Right lobe of liver (tissue), 6 donors: ENCODE results near the gene NR1D1. TPM values are rescaled to one million over a fixed set of nuclear protein-coding genes. Genes with fewer than 3 reads are reported as not detected.

Source experiments
- ATAC-seq, 4 donors: fragments of 200-7000 bp; cut with Tn5 transposase; one replicate each; pipeline ENCODE4 v1.9.1; 2020; ENCODE audit warnings: mild to moderate bottlenecking in 4 of 4, moderate library complexity in 4 of 4
- DNase-seq, 3 donors: peaks; one replicate each; pipeline ENCODE4 v3.0.0-alpha.2; 2020
- H3K27ac ChIP-seq, 3 donors: fragments of 200-600 bp; one replicate each; pipeline ENCODE4 v1.8.0; 2022
- H3K27me3 ChIP-seq, 2 donors: fragments of 200-600 bp; one replicate each; pipeline ENCODE4 v1.8.0; 2022
- H3K36me3 ChIP-seq, 4 donors: fragments of 200-600 bp; sonication (generic) in 1 of 4; one replicate each; pipeline versions ENCODE4 v1.5.1 to v1.8.0; 2017 to 2022; ENCODE audit warnings: control low read depth in 1 of 4
- H3K4me1 ChIP-seq, 4 donors: fragments of 200-600 bp; sonication (generic) in 1 of 4; one replicate each; pipeline versions ENCODE4 v1.5.1 to v1.8.0; 2017 to 2022; ENCODE audit warnings: control low read depth in 1 of 4
- H3K4me3 ChIP-seq, 3 donors: fragments of 200-600 bp; one replicate each; pipeline ENCODE4 v1.8.0; 2022
- H3K9me3 ChIP-seq, 4 donors: fragments of 200-600 bp; sonication (generic) in 1 of 4; one replicate each; pipeline versions ENCODE4 v1.5.1 to v1.8.0; 2017 to 2022; ENCODE audit warnings: control low read depth in 1 of 4
- CTCF ChIP-seq, 4 donors: fragments of 200-600 bp in 3 of 4; fragments of 450-650 bp in 1 of 4; IDR thresholded peaks; one replicate each; pipeline versions ENCODE4 v1.5.1 to v1.8.0; 2016 to 2022; ENCODE audit warnings: antibody characterized with exemption in 4 of 4, mild to moderate bottlenecking in 2 of 4
- POLR2A ChIP-seq: fragments of 450-650 bp; IDR thresholded peaks from one replicate; pipeline ENCODE4 v1.6.1; 2017; ENCODE audit warnings: antibody characterized with exemption, mild to moderate bottlenecking
- WGBS: methylation state at CpG from one replicate; pipeline ENCODE4 v1.1.6; 2018; ENCODE audit warnings: low coverage, low lambda C conversion rate; ENCODE audit not compliant: insufficient coverage; ENCODE audit errors: missing lambda C conversion rate; 5-methylcytosine and 5-hydroxymethylcytosine counted together
- intact Hi-C, 2 donors: fragments of 100-400 bp; cut with DNase I; formaldehyde crosslinking; loops; one replicate each; pipeline versions ENCODE4 v1.11.2 to v1.14.1; 2022
- total RNA-seq, 6 experiments: library from RNA; depleted of rRNA in 2 of 6; stranded (reverse); fragments of >200 nt in 2 of 6; fragmentation: NEBNext Ultra II Directional in 3 of 6; extraction: Animal tissue kit (Norgen Biotek cat#: 25700) in 3 of 6; gene quantifications; one replicate each; pipeline versions ENCODE4 v1.1.0 to v1.2.4, GENCODE V29; 2016 to 2023
- donor health status: DM: no; HTN: yes; CAD: no.
- donor health status: DM: no; HTN: no; CAD: no.
- donor health status: DM: no; HTN: no; CAD: no.
- donor health status: DM: no; HTN: yes; CAD: no.
- donor health status: DM: no; HTN: yes; CAD: no.

NR1D1 gene
- total RNA-seq, 6 experiments from 2014 or later = 6.9 to 29.8 (median 16.0) TPM

DNA sequence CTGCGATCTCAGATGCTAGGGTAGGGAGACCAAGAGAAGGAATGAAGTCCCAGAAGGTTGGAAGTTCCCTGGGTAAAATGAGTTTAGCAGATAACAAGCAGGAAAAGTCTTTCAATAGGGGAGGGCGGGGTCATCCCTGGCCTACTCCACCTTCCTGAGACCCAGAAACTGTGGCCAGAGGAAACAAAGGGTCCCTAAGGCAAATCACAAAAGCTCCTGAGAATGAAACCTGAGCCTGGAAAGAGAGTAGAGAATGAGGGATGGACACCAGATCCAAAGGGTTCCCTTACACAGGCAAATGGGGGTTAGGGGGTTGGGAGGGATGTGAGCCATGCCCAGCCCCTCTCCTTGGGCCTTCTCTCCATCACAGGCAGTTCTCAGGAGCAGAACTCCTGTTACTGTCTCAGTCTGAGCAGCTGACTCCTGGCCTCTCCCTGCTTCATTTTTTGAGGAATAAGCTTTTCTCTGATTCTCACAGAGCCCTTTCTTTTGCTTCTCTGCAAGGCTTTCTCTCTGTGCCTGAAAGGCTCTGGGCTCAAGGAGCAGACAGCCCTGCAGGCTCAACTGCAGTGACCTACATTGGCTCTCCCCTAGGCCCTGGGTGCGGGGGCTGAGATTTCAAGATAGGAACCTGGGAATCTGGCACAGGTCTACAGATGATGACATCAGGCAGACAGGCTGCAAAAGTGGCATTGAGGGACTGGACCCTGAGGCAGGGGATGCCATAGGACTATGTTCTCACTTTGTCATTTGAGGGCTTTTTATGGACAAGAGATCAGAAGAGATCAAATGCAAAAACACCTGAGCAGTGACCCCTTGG lies 9.8 kb upstream of the NR1D1 start:
- Histone ChIP-seq H3K36me3 (no peaks in the 10 kb centered on the region), H3K9me3 (no peaks in the 10 kb centered on the region), H3K27ac (peak overlapping the region; percentile 90 to 91 (median 90)), H3K4me3 (no peak overlapping the region), H3K4me1 (peaks cover 2 to 76% (median 41%) of the 10 kb centered on the region in 4 donors), H3K27me3 (no peaks in the 10 kb centered on the region)
- DNase-seq = peak in 2 of 3 donors; percentile 49 to 56
- intact Hi-C loops = loop anchor here in 1 of 2 donors (10.0 kb wide), 1 partner anchor 55 kb away; no protein-coding TSS in a partner anchor
- TF ChIP-seq POLR2A (no peak), CTCF (IDR thresholded peaks at IDR 0.05) (no peak)
- ATAC-seq = peak in 1 of 4 donors; percentile 0
- WGBS = 69% methylated on average over 2 of the region's 3 CpGs

DNA sequence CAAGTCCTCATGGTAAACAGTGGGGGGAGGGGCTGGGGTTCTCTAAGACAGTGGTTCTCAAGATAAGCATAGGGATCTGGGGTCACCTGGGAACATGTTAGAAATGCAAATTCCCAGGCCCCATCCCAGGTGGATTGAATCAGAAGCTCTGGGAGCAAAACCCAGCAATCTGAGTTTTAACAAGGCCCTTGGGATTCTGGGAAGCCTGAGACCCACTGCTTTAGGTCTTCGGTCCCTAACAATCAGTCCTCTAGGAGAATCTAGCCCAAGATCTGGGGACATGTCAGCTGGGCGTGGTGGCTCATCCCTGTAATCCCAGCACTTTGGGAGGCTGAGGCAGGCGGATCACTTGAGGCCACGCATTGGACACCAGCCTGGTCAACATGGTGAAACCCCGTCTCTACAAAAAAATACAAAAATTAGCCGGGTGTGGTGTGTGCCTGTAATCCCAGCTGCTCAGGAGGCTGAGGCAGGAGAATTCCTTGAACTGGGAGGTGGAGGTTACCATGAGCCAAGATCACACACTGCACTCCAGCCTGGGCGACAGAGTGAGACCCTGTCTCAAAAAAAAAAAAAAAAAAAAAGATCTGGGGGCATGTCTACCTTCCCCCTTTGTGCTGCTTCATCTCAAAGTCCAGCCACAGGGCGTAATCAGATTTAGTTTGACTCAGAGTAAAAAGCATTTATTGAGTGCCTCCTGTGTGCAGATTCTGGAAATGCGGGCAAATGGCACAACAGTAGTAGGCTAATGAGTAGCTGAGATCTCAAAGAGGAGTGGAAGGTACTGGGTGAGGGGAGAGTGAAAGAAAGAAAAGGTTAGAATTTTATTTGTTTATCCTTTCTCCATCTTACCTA lies 8.8 kb upstream of the NR1D1 start:
- WGBS = 81% methylated on average over 5 of the region's 9 CpGs
- peak overlapping the region; percentile 90 to 91 (median 90) for H3K27ac ChIP-seq
- peak in 1 of 3 donors; percentile 49 for DNase-seq
- peak in 3 of 4 donors; percentile 9 to 16 (median 11) for TF ChIP-seq CTCF (IDR thresholded peaks at IDR 0.05)
- no peak for TF ChIP-seq POLR2A
- no peaks in the 10 kb centered on the region for H3K36me3 ChIP-seq
- intact Hi-C loops = no loop called here
- no peaks in the 10 kb centered on the region for H3K27me3 ChIP-seq
- H3K4me1 ChIP-seq = peaks cover 2 to 66% (median 36%) of the 10 kb centered on the region in 4 donors
- H3K4me3 ChIP-seq = no peak overlapping the region
- ATAC-seq = no peak
- H3K9me3 ChIP-seq = no peaks in the 10 kb centered on the region

DNA sequence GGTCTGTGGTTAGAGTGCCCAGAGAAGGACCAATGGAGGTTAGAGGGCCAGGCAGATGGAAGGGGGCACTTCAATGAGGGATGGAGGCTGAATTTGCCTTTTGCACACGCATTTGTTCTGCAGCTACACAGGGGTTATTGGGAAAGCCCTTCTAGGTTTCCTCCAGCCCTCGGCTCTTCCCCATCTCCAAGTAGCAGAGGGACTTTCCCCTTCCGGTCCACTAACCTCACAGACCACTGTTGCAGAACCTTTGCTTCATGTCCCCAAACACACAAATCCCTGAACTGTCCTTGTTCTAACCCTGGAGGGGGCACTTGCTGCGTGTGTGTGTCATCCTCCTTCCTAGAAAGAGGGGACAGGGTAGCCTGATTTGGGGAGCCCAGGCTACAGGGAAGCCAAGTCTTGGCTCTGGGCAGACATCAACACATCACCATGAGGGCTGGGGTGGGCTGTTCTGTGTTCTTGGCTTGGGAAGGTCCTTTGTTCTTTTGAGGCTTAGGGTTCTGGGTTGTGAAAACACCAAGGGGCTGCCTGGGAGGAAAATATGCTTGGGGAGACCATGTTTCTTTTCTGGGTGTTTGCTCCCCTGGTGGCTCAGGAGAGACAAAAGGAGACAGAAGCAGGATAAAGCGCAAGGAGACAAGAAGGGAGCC lies 7.3 kb upstream of the NR1D1 start:
- no peak for TF ChIP-seq CTCF (IDR thresholded peaks at IDR 0.05)
- TF ChIP-seq POLR2A = no peak
- no peaks in the 10 kb centered on the region for H3K27me3 ChIP-seq
- ATAC-seq = no peak
- DNase-seq = peak in 1 of 3 donors; percentile 30
- peak overlapping the region; percentile 90 to 91 (median 90) for H3K27ac ChIP-seq
- no peaks in the 10 kb centered on the region for H3K36me3 ChIP-seq
- peaks cover 2 to 65% (median 35%) of the 10 kb centered on the region in 4 donors for H3K4me1 ChIP-seq
- no peaks in the 10 kb centered on the region for H3K9me3 ChIP-seq
- peak overlapping the region in 1 of 3 donors; percentile 4 for H3K4me3 ChIP-seq
- intact Hi-C loops = no loop called here
- WGBS = 43% methylated on average over 4 of the region's 5 CpGs

DNA sequence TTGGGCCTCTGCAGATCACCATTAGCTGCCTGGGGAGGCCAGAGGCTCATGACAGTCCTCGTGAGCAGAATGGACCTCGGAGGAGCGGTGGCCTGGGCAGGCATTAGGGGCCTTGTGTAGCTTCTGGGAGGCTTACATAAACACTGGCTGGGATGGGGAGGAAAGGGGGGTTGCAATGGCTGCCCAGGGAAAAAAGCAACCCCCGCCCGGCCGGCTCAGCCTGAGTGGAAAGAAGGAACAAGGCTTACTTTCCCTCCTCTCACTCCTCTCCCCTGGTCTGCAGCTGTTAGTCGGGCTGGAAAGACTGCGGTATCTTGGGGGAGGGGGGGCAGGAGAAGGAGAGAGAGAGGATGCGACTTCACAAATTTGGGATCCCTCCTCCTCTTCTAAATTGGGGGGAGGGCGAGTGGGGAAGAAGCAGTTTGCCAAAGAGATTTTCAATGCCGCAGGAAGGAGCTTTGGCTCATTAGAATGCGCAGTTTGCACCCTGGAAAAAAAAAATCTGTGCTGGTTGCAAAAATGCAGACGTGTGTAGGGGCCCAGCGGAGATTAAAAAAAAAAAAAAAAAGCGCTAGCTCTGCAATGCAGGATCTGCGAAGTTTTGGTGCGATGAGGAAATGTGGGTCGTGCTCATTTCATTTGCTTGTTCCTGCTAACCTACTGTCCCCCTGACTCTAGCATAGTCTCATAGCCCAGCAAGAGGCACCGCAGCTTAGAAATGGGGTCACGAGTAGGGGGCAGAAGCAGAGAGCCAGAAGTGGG lies 6.6 kb upstream of the NR1D1 start:
- Histone ChIP-seq H3K27ac (peak overlapping the region; percentile 90 to 91 (median 90)), H3K9me3 (no peaks in the 10 kb centered on the region), H3K27me3 (no peaks in the 10 kb centered on the region), H3K36me3 (no peaks in the 10 kb centered on the region), H3K4me1 (peaks cover 2 to 60% (median 34%) of the 10 kb centered on the region in 4 donors), H3K4me3 (no peak overlapping the region)
- peak in 1 of 3 donors; percentile 46 for DNase-seq
- TF ChIP-seq CTCF (IDR thresholded peaks at IDR 0.05) (no peak), POLR2A (no peak)
- 51% methylated on average over 19 of the region's 20 CpGs for WGBS
- intact Hi-C loops = no loop called here
- ATAC-seq = no peak
